OCI-LY3 (cell line): ENCODE measurements around the gene NOC2L.
A peak's percentile ranks its signal among the peaks of the same experiment; 100 is the strongest.

Source experiments
- H2AFZ ChIP-seq: fragments of 200-600, 300-600 bp; shearing (Covaris generic); 2 replicates; pipeline ENCODE4 v1.6.0; 2014; ENCODE audit warnings: antibody characterized with exemption, low read depth, low read length
- H3K27ac ChIP-seq: fragments of 200-600, 300-600 bp; sonication (generic); 2 replicates; pipeline ENCODE4 v1.5.1; 2014; ENCODE audit warnings: mild to moderate bottlenecking, low read length, moderate library complexity, mixed read lengths
- H3K27me3 ChIP-seq: fragments of 200-600, 300-600 bp; sonication (generic); 2 replicates; pipeline ENCODE4 v1.6.1; 2014; ENCODE audit warnings: low read depth, low read length, mixed read lengths
- H3K36me3 ChIP-seq: fragments of 200-600, 300-600 bp; sonication (generic); replicated peaks from 2 replicates; pipeline ENCODE3; 2014; ENCODE audit warnings: low read depth, low read length, mixed read lengths
- H3K4me1 ChIP-seq: fragments of 300-600, 200-600 bp; sonication (generic); 2 replicates; pipeline ENCODE4 v1.6.1; 2014; ENCODE audit warnings: low read length, mixed read lengths
- H3K4me2 ChIP-seq: fragments of 200-600, 300-600 bp; sonication (generic); 2 replicates; pipeline ENCODE4 v1.6.1; 2014; ENCODE audit warnings: low read length, mixed read lengths
- H3K4me3 ChIP-seq: fragments of 300-600, 200-600 bp; sonication (generic); 2 replicates; pipeline ENCODE4 v1.5.1; 2014; ENCODE audit warnings: antibody characterized with exemption, mild to moderate bottlenecking, low read length, moderate library complexity
- H3K79me2 ChIP-seq: fragments of 300-600, 200-600 bp; shearing (Covaris generic); 2 replicates; pipeline ENCODE4 v1.6.1; 2014; ENCODE audit warnings: mild to moderate bottlenecking, low read length, mixed read lengths
- H3K9ac ChIP-seq: fragments of 300-600, 200-600 bp; shearing (Covaris generic); 2 replicates; pipeline ENCODE4 v1.6.0; 2014; ENCODE audit warnings: mild to moderate bottlenecking, low read length, moderate library complexity
- H3K9me3 ChIP-seq: fragments of 200-600, 300-600 bp; shearing (Covaris generic); 2 replicates; pipeline ENCODE4 v1.6.1; 2014; ENCODE audit warnings: low read length, mixed read lengths; ENCODE audit not compliant: insufficient read depth
- H4K20me1 ChIP-seq: fragments of 200-600, 300-600 bp; sonication (generic); 2 replicates; pipeline ENCODE4 v1.6.1; 2016; ENCODE audit warnings: low read length, mixed read lengths; ENCODE audit not compliant: insufficient read depth
- EZH2phosphoT487 ChIP-seq: fragments of 200-600 bp; shearing (Covaris generic); IDR thresholded peaks from 2 replicates; pipeline ENCODE4 v1.6.1; 2018; ENCODE audit warnings: antibody characterized with exemption, mixed run types, low read depth
- TF ChIP-seq, protein P1 (sequence below): fragments of 200-600, 300-600 bp; sonication (generic); IDR thresholded peaks from 2 replicates; pipeline ENCODE4 v1.5.1; 2014; ENCODE audit warnings: antibody characterized with exemption, low read length, low read depth

NOC2L gene

DNA sequence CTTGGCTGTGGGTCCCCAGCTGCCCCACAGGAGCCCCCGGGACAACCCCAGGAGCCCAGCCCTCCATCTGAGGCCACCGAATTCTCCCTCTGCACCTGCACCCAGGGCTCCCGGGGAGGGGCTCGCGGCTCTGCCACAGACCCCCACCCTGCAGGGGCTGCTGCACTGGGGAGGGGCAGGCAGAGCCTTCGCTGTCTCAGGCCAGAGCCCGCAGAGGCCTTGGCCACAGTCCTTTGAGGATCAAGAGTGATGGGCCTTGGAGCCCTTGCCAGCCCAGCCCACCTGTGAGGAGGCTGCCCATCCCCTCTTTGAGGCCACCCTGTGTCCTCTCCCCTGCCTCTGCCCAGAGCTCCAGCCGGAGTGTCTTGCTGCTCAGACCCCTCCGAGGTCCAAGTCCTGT lies 16.3 kb upstream of the NOC2L start:
- Histone ChIP-seq H3K4me3 (no peak overlapping the region), H3K9me3 (no peaks in the 10 kb centered on the region), H3K27ac (no peak overlapping the region), H3K36me3 (no peaks in the 10 kb centered on the region), H4K20me1 (no peaks in the 10 kb centered on the region), H3K27me3 (peaks cover 4% of the 10 kb centered on the region; the same call in 1 of the 2 replicates), H3K79me2 (no peaks in the 10 kb centered on the region), H3K4me2 (peak overlapping the region; percentile 92; the same call in 1 of the 2 replicates), H2AFZ (no peak overlapping the region), H3K4me1 (no peaks in the 10 kb centered on the region), H3K9ac (no peak overlapping the region)
- TF ChIP-seq, protein P1, sequence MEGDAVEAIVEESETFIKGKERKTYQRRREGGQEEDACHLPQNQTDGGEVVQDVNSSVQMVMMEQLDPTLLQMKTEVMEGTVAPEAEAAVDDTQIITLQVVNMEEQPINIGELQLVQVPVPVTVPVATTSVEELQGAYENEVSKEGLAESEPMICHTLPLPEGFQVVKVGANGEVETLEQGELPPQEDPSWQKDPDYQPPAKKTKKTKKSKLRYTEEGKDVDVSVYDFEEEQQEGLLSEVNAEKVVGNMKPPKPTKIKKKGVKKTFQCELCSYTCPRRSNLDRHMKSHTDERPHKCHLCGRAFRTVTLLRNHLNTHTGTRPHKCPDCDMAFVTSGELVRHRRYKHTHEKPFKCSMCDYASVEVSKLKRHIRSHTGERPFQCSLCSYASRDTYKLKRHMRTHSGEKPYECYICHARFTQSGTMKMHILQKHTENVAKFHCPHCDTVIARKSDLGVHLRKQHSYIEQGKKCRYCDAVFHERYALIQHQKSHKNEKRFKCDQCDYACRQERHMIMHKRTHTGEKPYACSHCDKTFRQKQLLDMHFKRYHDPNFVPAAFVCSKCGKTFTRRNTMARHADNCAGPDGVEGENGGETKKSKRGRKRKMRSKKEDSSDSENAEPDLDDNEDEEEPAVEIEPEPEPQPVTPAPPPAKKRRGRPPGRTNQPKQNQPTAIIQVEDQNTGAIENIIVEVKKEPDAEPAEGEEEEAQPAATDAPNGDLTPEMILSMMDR = no peak
- no peak for TF ChIP-seq EZH2phosphoT487

DNA sequence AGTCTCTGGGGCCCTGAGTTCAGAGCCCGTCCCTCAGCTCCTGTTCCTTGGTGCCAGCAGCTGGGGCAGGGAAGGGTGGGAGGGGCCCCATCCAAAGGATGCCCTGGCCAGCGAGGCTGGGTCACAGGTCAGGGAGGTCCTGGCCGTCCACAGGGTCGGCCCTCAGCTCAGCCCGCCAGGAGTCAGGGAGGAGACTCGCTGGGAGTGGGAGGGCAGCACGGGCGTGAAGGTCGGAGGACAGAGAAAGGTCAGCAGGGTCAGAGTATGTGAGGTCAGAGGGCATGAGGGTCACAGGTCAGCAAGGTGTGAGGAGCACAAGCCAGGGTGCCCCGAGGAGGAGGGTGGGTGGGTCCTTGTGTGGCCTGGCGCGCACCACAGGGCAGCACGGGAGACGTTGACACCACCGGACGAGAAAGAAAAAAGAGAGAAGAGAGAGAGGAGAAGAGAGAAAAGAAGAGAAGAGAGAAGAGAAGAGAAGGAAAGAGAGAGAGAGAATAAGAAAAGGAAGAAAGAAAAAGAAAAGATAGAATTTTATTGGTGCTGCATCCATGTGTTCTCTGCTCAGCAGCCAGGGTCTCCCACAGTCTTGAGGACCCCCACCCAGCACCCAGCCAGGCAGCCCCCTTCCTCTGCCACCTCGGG lies 15.8 kb upstream of the NOC2L start:
- TF ChIP-seq EZH2phosphoT487 = no peak
- TF ChIP-seq, protein P1 = no peak
- no peak overlapping the region for H2AFZ ChIP-seq
- no peaks in the 10 kb centered on the region for H4K20me1 ChIP-seq

GRCh38 chr1:974293-974640 lies 15.2 kb upstream of the NOC2L start:
- Histone ChIP-seq H3K9me3 (no peaks in the 10 kb centered on the region), H3K4me2 (no peak overlapping the region), H2AFZ (no peak overlapping the region), H3K9ac (no peak overlapping the region), H3K4me3 (no peak overlapping the region), H3K36me3 (no peaks in the 10 kb centered on the region), H3K27me3 (peaks cover 4% of the 10 kb centered on the region; the same call in 1 of the 2 replicates), H3K79me2 (no peaks in the 10 kb centered on the region), H3K4me1 (no peaks in the 10 kb centered on the region), H3K27ac (no peak overlapping the region), H4K20me1 (no peaks in the 10 kb centered on the region)
- TF ChIP-seq EZH2phosphoT487 = no peak
- TF ChIP-seq, protein P1 = no peak

More for the DNA sequence above, 15.8 kb upstream of the NOC2L start:
- peaks cover 4% of the 10 kb centered on the region; the same call in 1 of the 2 replicates for H3K27me3 ChIP-seq
- H3K4me2 ChIP-seq = no peak overlapping the region
- H3K36me3 ChIP-seq = no peaks in the 10 kb centered on the region
- H3K79me2 ChIP-seq = no peaks in the 10 kb centered on the region
- no peak overlapping the region for H3K9ac ChIP-seq
- H3K27ac ChIP-seq = no peak overlapping the region
- no peak overlapping the region for H3K4me3 ChIP-seq
- no peaks in the 10 kb centered on the region for H3K4me1 ChIP-seq
- no peaks in the 10 kb centered on the region for H3K9me3 ChIP-seq

DNA sequence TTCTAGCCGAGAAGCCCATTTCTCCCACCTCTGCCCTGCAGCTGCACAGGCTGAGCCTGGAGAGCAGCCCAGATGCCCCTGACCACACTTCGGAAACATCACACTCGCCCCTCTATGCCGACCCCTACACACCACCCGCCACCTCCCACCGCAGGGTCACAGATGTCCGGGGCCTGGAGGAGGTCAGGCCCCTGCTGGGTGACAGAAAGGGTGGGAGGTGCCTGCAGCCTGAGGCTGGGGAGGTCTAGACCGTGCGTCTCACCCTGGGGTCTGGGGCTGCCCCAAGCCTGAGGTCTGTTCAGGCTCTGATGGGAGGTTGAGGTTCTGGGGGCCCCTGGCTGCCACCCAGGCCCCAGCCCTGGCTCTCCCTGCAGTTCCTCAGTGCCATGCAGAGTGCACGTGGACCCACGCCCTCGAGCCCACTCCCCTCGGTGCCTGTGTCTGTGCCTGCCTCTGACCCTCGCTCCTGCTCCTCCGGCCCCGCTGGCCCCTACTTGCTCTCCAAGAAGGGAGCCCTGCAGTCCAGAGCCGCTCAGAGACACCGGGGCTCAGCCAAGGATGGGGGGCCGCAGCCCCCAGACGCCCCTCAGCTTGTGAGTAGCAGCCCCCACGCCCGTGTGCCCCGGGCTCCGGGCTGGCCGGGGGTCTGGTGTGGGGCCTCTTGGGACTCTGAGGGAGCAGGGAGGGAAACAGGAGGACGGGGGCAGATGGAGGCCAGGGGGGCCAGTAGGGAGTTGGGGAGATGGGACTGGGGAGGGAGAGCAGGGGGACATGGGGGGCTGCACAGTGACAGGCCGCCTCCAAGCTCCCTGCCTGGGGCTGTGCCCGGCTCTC lies 14.6 kb upstream of the NOC2L start:
- Histone ChIP-seq H2AFZ (no peak overlapping the region), H3K27ac (no peak overlapping the region), H3K4me1 (no peaks in the 10 kb centered on the region), H3K4me3 (no peak overlapping the region), H3K9me3 (no peaks in the 10 kb centered on the region), H3K79me2 (no peaks in the 10 kb centered on the region), H3K36me3 (no peaks in the 10 kb centered on the region), H3K9ac (no peak overlapping the region), H4K20me1 (no peaks in the 10 kb centered on the region), H3K27me3 (peaks cover 4% of the 10 kb centered on the region; the same call in 1 of the 2 replicates), H3K4me2 (no peak overlapping the region)
- no peak for TF ChIP-seq EZH2phosphoT487
- TF ChIP-seq, protein P1 = no peak
